Measurements from ENCODE around the gene DACH1. TPM values are rescaled to one million over a fixed set of nuclear protein-coding genes. Genes with fewer than 3 reads are reported as not detected.

Gene DACH1
- total and polyA plus RNA-seq, 2 of the 13 experiments (the other 11 are each of a cell fraction or from before 2014, with no cell fraction given): not detected

DNA sequence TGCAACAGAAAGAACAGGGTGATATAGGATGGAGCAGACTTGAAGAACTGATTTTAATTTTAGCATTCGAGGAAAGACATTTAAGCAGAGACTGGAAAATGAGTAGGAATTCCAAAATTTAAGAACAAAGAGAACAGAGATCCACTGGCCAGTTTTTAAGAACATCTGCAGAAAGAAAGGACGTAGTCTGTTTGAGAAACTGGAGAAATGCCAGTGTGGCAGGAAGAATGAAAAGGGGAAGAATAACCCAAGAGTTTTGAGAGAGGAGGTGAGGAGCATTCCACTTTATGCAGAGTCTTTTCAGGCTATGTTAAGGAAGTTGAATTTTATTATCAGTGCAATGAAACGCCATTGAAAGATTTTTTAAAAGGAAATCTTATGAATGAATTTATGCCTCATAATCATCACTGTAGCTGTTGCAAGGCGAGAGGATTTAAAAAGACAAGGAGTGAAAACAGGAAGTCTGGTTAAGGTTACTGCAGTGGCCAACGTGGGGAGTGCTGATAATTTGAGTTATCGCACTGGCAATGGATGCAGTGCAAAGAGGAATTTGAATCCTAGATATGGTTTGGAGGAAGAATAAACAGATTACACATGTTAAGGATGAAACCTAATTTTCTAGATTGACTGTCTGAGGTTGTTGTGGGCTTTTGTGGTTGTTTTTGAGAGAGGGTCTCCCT lies 253.8 kb downstream of the DACH1 start:
- H3K79me2 ChIP-seq (ENCODE audit: insufficient read depth, low read length): no peaks in the 10 kb centered on the region
- in situ Hi-C loops (cut with HindIII; ENCODE audit: extremely low pct_ligation_motif_present, low pct_unique_long_range_greater_than_20kb): no loop called here

DNA sequence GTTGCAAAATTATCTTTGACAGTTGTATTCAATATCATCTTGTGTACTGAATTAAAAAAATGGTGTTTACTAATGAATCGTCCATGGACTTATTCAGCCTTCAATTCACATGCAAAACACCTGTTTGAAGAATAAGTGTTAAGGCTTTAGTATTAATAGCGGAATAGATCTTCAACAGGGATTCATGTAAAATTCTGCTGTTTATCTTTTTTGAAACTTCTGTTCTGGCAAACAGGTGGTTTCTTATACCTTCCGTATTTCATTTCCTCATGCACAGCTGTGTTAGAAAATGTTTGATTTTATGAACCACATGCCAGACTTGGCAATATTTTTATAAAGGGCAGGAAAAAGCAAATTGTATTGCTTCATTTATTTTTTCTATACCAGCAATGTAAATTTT lies 255.7 kb downstream of the DACH1 start:
- Histone ChIP-seq H3K9me3 (ENCODE audit: low read length) (no peaks in the 10 kb centered on the region), H4K20me1 (ENCODE audit: insufficient read depth, low read length) (no peaks in the 10 kb centered on the region), H3K36me3 (replicated peaks in 1 of 2; ENCODE audit: control insufficient read depth in 1 of 2, insufficient read depth in 2 of 2, low read length in 2 of 2) (no peaks in the 10 kb centered on the region), H3K79me2 (ENCODE audit: insufficient read depth, low read length) (no peaks in the 10 kb centered on the region), H2AFZ (ENCODE audit: low read length) (no peak overlapping the region), H3K4me3 (replicated peaks in 1 of 3; ENCODE audit: insufficient read depth in 1 of 3, low read depth in 2 of 3, low read length in 3 of 3) (no peak overlapping the region), H3K4me2 (ENCODE audit: low read depth, low read length) (no peak overlapping the region), H3K9ac (ENCODE audit: insufficient read depth, low read depth, low read length) (no peak overlapping the region), H3K27me3 (ENCODE audit: control insufficient read depth in 1 of 2, insufficient read depth in 2 of 2, low read length in 2 of 2) (no peaks in the 10 kb centered on the region; a peak in 1 of 5 replicates), H3K27ac (ENCODE audit: extremely low read length, insufficient read depth, low read length) (no peak overlapping the region), H3K4me1 (ENCODE audit: insufficient read depth, low read length) (no peaks in the 10 kb centered on the region)
- intact Hi-C loops (cut with micrococcal nuclease; ENCODE audit: unreplicated experiment): no loop called here
- ChIA-PET CTCF (ENCODE audit: low intra/inter-chr PET ratio, low total read pairs) (no interaction called here), POLR2A (no interaction called here)
- DNase-seq (ENCODE audit: low spot score): no peak
- ATAC-seq: no peak
- no peak for FAIRE-seq
- in situ Hi-C loops (cut with HindIII; ENCODE audit: extremely low pct_ligation_motif_present, low pct_unique_long_range_greater_than_20kb): no loop called here
- no TSS peak for BruUV-seq (replicated peaks)
- 2% methylated on average over 3 of the region's 3 CpGs for WGBS (ENCODE audit: low lambda C conversion rate)
- TF ChIP-seq ZNF713 (CRISPR knock-in tag; IDR thresholded peaks at IDR 0.05) (no peak), THAP11 (CRISPR knock-in tag; IDR thresholded peaks at IDR 0.05) (no peak), ZNF775 (CRISPR knock-in tag; IDR thresholded peaks at IDR 0.05; ENCODE audit: borderline replicate concordance) (no peak), MAFK (conservative IDR thresholded peaks at IDR 0.05 in 1 of 2, IDR thresholded peaks at IDR 0.05 in 1 of 2; ENCODE audit: low read length in 2 of 2) (no peak), HNF4G (IDR thresholded peaks at IDR 0.05; ENCODE audit: borderline replicate concordance, low read depth, low read length) (no peak), HNF4G (CRISPR knock-in tag; IDR thresholded peaks at IDR 0.05; ENCODE audit: borderline replicate concordance, low read depth) (no peak), DNMT1 (CRISPR knock-in tag; IDR thresholded peaks at IDR 0.05) (no peak), IRF2 (CRISPR knock-in tag; IDR thresholded peaks at IDR 0.05) (no peak)
- TF ChIP-seq, protein P1, sequence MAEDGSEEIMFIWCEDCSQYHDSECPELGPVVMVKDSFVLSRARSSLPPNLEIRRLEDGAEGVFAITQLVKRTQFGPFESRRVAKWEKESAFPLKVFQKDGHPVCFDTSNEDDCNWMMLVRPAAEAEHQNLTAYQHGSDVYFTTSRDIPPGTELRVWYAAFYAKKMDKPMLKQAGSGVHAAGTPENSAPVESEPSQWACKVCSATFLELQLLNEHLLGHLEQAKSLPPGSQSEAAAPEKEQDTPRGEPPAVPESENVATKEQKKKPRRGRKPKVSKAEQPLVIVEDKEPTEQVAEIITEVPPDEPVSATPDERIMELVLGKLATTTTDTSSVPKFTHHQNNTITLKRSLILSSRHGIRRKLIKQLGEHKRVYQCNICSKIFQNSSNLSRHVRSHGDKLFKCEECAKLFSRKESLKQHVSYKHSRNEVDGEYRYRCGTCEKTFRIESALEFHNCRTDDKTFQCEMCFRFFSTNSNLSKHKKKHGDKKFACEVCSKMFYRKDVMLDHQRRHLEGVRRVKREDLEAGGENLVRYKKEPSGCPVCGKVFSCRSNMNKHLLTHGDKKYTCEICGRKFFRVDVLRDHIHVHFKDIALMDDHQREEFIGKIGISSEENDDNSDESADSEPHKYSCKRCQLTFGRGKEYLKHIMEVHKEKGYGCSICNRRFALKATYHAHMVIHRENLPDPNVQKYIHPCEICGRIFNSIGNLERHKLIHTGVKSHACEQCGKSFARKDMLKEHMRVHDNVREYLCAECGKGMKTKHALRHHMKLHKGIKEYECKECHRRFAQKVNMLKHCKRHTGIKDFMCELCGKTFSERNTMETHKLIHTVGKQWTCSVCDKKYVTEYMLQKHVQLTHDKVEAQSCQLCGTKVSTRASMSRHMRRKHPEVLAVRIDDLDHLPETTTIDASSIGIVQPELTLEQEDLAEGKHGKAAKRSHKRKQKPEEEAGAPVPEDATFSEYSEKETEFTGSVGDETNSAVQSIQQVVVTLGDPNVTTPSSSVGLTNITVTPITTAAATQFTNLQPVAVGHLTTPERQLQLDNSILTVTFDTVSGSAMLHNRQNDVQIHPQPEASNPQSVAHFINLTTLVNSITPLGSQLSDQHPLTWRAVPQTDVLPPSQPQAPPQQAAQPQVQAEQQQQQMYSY (CRISPR knock-in tag; IDR thresholded peaks at IDR 0.05): no peak
- TF ChIP-seq, protein P2, sequence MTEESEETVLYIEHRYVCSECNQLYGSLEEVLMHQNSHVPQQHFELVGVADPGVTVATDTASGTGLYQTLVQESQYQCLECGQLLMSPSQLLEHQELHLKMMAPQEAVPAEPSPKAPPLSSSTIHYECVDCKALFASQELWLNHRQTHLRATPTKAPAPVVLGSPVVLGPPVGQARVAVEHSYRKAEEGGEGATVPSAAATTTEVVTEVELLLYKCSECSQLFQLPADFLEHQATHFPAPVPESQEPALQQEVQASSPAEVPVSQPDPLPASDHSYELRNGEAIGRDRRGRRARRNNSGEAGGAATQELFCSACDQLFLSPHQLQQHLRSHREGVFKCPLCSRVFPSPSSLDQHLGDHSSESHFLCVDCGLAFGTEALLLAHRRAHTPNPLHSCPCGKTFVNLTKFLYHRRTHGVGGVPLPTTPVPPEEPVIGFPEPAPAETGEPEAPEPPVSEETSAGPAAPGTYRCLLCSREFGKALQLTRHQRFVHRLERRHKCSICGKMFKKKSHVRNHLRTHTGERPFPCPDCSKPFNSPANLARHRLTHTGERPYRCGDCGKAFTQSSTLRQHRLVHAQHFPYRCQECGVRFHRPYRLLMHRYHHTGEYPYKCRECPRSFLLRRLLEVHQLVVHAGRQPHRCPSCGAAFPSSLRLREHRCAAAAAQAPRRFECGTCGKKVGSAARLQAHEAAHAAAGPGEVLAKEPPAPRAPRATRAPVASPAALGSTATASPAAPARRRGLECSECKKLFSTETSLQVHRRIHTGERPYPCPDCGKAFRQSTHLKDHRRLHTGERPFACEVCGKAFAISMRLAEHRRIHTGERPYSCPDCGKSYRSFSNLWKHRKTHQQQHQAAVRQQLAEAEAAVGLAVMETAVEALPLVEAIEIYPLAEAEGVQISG (CRISPR knock-in tag; IDR thresholded peaks at IDR 0.05): no peak

More for the DNA sequence above, 253.8 kb downstream of the DACH1 start:
- ChIA-PET POLR2A (no interaction called here), CTCF (ENCODE audit: low intra/inter-chr PET ratio, low total read pairs) (no interaction called here)
- Histone ChIP-seq H3K27me3 (ENCODE audit: control insufficient read depth in 1 of 2, insufficient read depth in 2 of 2, low read length in 2 of 2) (no peaks in the 10 kb centered on the region; a peak in 1 of 5 replicates), H3K4me1 (ENCODE audit: insufficient read depth, low read length) (no peaks in the 10 kb centered on the region), H3K27ac (ENCODE audit: extremely low read length, insufficient read depth, low read length) (no peak overlapping the region), H2AFZ (ENCODE audit: low read length) (no peak overlapping the region), H4K20me1 (ENCODE audit: insufficient read depth, low read length) (no peaks in the 10 kb centered on the region), H3K9me3 (ENCODE audit: low read length) (no peaks in the 10 kb centered on the region), H3K36me3 (replicated peaks in 1 of 2; ENCODE audit: control insufficient read depth in 1 of 2, insufficient read depth in 2 of 2, low read length in 2 of 2) (no peaks in the 10 kb centered on the region), H3K4me3 (replicated peaks in 1 of 3; ENCODE audit: insufficient read depth in 1 of 3, low read depth in 2 of 3, low read length in 3 of 3) (no peak overlapping the region), H3K9ac (ENCODE audit: insufficient read depth, low read depth, low read length) (no peak overlapping the region), H3K4me2 (ENCODE audit: low read depth, low read length) (no peak overlapping the region)
- WGBS (ENCODE audit: low lambda C conversion rate): 21% methylated on average over 6 of the region's 6 CpGs
- BruUV-seq (replicated peaks): no TSS peak
- ATAC-seq (no peak), FAIRE-seq (no peak), DNase-seq (ENCODE audit: low spot score) (no peak)
- intact Hi-C loops (cut with micrococcal nuclease; ENCODE audit: unreplicated experiment): no loop called here
- TF ChIP-seq ZNF598 (CRISPR knock-in tag; IDR thresholded peaks at IDR 0.05; ENCODE audit: borderline replicate concordance) (no peak), ZNF33B (CRISPR knock-in tag; IDR thresholded peaks at IDR 0.05) (no peak), POLR2A (IDR thresholded peaks at IDR 0.05; ENCODE audit: insufficient read depth in 1 of 2, low read depth in 2 of 2, low read length in 2 of 2) (no peak), NFKBIZ (CRISPR knock-in tag; IDR thresholded peaks at IDR 0.05) (no peak), CREB1 (IDR thresholded peaks at IDR 0.05) (no peak), CREB1 (CRISPR knock-in tag; IDR thresholded peaks at IDR 0.05) (no peak)

Data from HepG2 (cell line).